Kasumi-1 (cell line): ENCODE results near the gene GPAM.
"Not testable (repeated sequence)": the region's sequence is repeated elsewhere in the genome, so short reads cannot be mapped to it uniquely, and the experiment has no call there.

Experiments
- DNase-seq, 2 experiments: peaks; one replicate each; lab custom pipeline; 2025; lab: John Stamatoyannopoulos, UW

Gene GPAM

DNA sequence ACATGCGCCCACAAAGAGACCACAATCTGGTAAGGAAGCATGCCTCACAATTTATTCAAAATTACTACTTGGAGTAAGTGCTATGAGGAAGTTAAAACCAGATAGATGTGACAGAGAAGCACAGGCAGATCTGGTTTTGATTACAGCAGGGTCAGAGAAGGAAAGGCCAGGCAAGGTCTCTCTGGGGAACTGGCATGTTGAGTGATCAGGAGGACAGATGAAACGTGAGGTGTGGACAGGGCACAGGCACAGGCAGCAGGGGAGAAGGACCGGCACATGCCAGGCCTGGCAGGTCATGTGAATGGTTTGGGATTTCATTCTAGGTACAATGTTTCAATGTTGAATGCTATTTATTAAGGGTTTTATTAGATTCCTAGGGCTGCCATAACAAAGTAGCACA, 51.6 kb downstream of the GPAM start:
- DNase-seq = no peak

DNA sequence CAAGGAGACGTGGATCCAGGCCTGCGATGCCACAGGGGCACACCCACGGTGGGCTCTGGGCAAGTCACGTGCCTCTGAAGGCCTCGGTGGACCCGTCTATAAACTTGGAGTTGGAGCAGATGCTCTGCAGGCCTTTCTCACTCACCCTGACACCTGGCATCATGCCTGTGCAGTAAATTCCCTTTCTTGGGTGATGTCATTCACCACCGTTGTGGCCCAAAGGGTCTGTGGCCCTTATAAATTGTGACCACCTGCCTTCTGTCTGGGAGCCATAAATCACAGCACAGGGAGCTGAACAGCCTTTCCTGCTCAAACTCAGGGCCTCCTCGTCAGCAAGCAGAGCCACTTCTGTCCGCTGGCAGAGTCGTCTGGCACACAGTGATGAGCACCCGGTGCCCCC, 52.2 kb downstream of the GPAM start:
- no peak for DNase-seq

DNA sequence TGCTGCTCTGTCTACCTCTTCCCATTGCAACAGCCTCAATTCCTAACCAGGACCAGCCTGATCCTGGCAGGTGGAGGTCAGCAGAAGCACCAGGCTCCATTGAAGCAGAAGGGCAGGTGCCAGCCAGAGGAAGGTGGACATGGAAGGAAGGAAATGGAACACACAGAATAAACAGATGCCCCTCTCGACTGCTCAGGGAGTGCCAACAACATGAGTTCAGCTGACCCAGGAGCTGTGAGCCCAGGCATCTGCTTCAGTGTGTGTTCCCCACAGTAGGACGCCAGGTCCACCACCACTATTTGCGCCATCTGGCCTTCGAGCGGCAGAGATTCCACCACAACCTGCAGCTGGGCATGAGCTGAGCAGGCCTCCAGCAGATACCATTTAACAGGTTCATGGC, 56.7 kb downstream of the GPAM start:
- no peak for DNase-seq

DNA sequence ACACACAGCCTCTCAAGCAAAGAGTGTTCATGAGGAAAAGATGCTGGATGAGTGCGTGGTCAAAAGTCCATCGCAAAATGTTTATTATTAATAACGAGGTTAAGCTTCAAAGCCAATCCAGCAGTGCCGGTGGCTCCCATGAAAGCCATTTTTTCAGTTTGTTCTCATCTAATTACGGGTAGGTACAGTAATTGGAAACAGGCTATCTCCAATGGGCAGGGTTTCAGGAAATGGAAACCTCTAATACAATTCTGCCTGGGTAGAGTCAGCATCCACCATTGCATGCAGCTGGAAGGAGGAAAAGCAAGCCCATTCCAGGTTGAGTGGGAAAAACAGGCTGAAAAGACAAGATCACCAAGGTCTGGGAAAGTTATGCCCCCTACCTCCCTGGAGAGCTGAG, 57.4 kb downstream of the GPAM start:
- DNase-seq = no peak

DNA sequence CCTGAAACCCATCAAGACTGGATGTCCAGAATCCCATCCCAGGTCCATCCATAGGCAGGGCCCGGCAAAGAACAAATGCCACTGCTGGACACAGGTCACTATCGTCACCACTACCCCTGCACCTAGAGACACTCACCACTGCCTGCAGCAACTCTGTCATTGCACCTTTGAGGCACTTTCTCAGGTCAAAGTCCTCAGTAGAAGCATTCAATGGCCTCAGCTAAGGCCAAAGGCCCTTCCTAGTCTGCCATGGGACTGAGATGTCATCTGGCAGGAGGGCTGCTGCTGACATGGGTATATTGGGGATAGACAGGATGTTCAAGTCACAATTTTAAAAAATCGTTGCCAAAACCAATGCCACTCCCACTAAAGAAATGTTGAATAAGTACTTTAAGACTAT, 58.7 kb downstream of the GPAM start:
- no peak for DNase-seq

DNA sequence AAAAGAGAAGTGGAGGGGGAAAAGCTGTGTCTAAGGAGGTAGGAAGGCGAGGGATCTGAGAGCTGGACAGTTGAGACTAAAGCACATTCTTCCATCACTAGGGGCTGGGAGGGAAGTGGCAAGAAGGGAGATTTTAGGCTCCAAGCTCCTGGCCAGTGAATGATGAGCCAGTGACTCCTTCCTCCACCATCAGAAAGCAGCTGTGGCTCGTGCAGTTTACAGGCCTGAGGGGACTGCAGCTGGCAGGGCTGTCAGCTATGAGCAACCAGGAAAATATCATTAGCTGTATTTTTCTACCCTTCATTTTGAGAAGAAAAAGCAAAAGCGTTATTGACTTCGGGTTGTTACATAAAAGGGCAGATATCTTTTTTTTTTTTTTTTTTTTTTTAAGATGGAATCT, 60.7 kb downstream of the GPAM start:
- no peak for DNase-seq

DNA sequence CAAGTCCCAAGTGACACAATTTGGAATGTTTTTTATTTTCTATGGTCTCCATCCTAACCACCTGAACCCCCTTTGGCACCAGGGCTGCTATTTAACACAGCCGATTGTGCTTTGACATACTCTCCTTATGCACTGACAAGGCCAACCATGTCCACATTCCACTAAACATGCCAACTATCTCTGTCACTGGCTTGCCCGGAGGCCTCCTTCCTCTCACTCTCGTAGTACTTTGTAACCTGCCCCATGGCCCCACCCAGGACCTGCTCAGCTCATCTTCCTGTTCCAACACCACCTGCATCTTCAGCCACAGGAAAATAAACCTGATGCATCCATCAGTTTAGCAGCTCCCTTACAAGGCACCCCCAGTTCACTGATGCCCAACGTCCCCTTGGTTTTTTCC, 63.1 kb downstream of the GPAM start:
- no peak for DNase-seq

DNA sequence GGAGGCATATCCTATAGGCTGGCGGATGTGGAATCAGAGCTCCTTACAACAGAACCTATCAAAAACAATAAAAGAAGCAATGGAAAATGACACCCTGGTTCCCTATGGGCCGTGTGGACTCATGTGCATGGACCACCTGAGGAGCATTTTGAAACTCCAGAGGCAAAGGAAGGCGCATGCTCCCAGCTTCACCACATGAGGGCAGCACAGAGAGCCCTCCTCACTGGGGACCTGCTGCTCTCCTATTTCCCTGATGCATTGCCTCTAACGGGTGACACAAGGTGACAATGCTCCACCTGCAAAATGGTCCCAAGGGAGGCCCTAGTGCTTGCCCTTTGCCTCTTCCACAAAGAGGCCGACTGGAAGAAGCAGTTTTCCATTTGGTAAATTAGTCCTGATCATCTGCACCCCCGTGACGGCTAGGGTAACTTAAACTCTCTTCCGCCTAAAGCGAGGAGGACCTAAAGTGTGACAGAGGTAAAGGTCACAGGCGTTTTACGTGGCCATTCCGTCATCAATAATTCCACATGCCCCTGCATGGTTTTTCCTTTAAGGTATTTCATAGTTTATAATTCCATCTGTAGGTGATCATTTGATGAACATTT, 67.7 kb downstream of the GPAM start:
- peak; percentile 65 to 89 for DNase-seq

DNA sequence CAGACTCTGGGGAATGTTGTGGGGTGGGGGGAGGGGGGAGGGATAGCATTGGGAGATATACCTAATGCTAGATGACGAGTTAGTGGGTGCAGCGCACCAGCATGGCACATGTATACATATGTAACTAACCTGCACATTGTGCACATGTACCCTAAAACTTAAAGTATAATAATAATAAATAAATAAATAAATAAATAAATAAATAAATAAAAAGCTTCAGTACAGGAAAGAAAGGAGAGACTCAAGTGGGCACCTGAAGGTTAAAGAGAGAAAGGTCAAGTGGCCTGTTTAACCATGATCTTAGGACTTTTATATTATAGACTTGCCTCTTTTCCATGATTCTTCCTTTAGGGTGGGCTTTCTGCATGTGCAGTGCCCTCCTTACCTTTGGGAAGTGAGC, 73.8 kb downstream of the GPAM start:
- not testable (repeated sequence) for DNase-seq
